ENCODE results near the gene KIAA1549. TPM values are rescaled to one million over a fixed set of nuclear protein-coding genes. Genes with fewer than 3 reads are reported as not detected.

Gene KIAA1549
- total and polyA plus RNA-seq, 2 of the 8 experiments (the other 6 are each of a cell fraction or from before 2014, with no cell fraction given): 6.5 to 17.3 TPM

DNA sequence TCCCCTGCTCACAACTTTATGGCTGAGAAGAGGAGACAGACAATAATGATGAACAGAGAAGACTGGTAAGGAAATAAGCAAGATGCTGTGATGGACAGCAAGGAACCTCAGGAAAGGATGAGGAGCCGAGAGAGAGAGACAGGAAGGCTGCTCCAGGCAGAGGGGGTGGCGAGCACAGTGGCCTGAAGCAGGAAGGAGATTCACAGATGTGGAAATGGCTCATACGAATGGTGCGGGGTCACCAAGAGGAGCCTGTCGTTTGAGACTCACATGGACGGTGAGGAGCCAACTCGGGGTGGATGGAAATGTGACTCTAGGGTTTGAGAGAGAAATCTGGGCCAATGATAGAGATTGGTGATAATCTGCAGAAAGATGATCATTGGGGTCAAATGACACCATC is 43.7 kb downstream of the KIAA1549 start:
- H3K4me2 ChIP-seq (ENCODE audit: insufficient read depth in 1 of 2, low read depth in 2 of 2, low read length in 2 of 2): no peak overlapping the region
- no peak overlapping the region for H2BK5ac ChIP-seq (ENCODE audit: low read depth, low read length)
- no peak overlapping the region for H3K27ac ChIP-seq (ENCODE audit: low read depth, low read length)
- H3K56ac ChIP-seq (replicated peaks; ENCODE audit: insufficient read length, low read depth, low read length): no peak overlapping the region
- no peak overlapping the region for H4K8ac ChIP-seq (ENCODE audit: extremely low read depth, insufficient read depth, low read length)
- H3K14ac ChIP-seq (ENCODE audit: insufficient read length): no peak overlapping the region
- H3K27me3 ChIP-seq (replicated peaks in 1 of 4; ENCODE audit: control insufficient read depth in 3 of 4, extremely low read depth in 1 of 4, insufficient read depth in 3 of 4, low read length in 3 of 4): no peaks in the 10 kb centered on the region
- H3K9me3 ChIP-seq (ENCODE audit: insufficient read depth in 2 of 2, low read depth in 1 of 2, low read length in 1 of 2): no peaks in the 10 kb centered on the region
- CTCF ChIA-PET (ENCODE audit: partially characterized antibody): interaction anchor here (1.0 kb wide), 1 partner anchor 12 kb away, joined by 4 read pairs; no protein-coding TSS in a partner anchor
- H2BK120ac ChIP-seq (replicated peaks; ENCODE audit: low read depth, low read length): no peak overlapping the region
- no peak overlapping the region for H3K18ac ChIP-seq (ENCODE audit: extremely low read depth, low read length)
- peaks cover 4% of the 10 kb centered on the region; the same call in 1 of the 2 replicates for H3K79me1 ChIP-seq (ENCODE audit: low read depth, low read length)
- no peak overlapping the region for H4K5ac ChIP-seq (ENCODE audit: insufficient read length, low read depth, low read length)
- no peak overlapping the region for H3K23ac ChIP-seq (ENCODE audit: insufficient read length)
- H3K4me3 ChIP-seq (ENCODE audit: extremely low read depth in 1 of 4, insufficient read depth in 2 of 4, low read depth in 3 of 4, low read length in 4 of 4): no peak overlapping the region
- H2BK15ac ChIP-seq (ENCODE audit: low read length): no peak overlapping the region
- no peak overlapping the region for H3K9ac ChIP-seq (replicated peaks in 1 of 4; ENCODE audit: extremely low read depth in 1 of 4, low read depth in 3 of 4, low read length in 3 of 4)
- POLR2A ChIA-PET (ENCODE audit: partially characterized antibody): no interaction called here
- H4K20me1 ChIP-seq (replicated peaks in 1 of 2; ENCODE audit: control insufficient read depth in 1 of 2, insufficient read depth in 2 of 2, low read length in 2 of 2): no peaks in the 10 kb centered on the region
- DNase-seq (ENCODE audit: low read depth in 1 of 2, low spot score in 2 of 2): no peak
- no peak overlapping the region for H3K4ac ChIP-seq (replicated peaks; ENCODE audit: insufficient read length, low read depth, low read length)
- peaks cover 0 to 3% (median 2%) of the 10 kb centered on the region in 4 experiments; a peak in 3 of 7 replicates for H3K4me1 ChIP-seq (replicated peaks in 1 of 4; ENCODE audit: control insufficient read depth in 3 of 4, insufficient read depth in 4 of 4, low read length in 3 of 4)
- H3K23me2 ChIP-seq (ENCODE audit: low read depth, low read length): no peaks in the 10 kb centered on the region
- no peak for TF ChIP-seq CHD2 (IDR thresholded peaks at IDR 0.05; ENCODE audit: low read length)
- TF ChIP-seq TBP (IDR thresholded peaks at IDR 0.05; ENCODE audit: low read depth, low read length): no peak
- TF ChIP-seq GTF2F1 (IDR thresholded peaks at IDR 0.05; ENCODE audit: borderline replicate concordance, low read depth, low read length): no peak
- TF ChIP-seq RAD21 (IDR thresholded peaks at IDR 0.05 in 1 of 2, conservative IDR thresholded peaks at IDR 0.05 in 1 of 2; ENCODE audit: low read depth in 2 of 2, low read length in 2 of 2): no peak
- no peak for TF ChIP-seq BCL11A (IDR thresholded peaks at IDR 0.05; ENCODE audit: low read depth in 2 of 2, low read length in 2 of 2)
- no peak for TF ChIP-seq SP2 (IDR thresholded peaks at IDR 0.05; ENCODE audit: low read length)
- TF ChIP-seq TAF1 (IDR thresholded peaks at IDR 0.05; ENCODE audit: low read depth, low read length): no peak
- TF ChIP-seq, protein P1, sequence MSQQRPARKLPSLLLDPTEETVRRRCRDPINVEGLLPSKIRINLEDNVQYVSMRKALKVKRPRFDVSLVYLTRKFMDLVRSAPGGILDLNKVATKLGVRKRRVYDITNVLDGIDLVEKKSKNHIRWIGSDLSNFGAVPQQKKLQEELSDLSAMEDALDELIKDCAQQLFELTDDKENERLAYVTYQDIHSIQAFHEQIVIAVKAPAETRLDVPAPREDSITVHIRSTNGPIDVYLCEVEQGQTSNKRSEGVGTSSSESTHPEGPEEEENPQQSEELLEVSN (IDR thresholded peaks at IDR 0.05): no peak
- no peaks in the 10 kb centered on the region for H3K36me3 ChIP-seq (ENCODE audit: control insufficient read depth in 2 of 4, insufficient read depth in 4 of 4, low read length in 3 of 4)
- no peak overlapping the region for H2AFZ ChIP-seq (ENCODE audit: low read length)
- H2AK5ac ChIP-seq (ENCODE audit: low read depth, low read length): no peak overlapping the region
- no peak overlapping the region for H2BK20ac ChIP-seq (ENCODE audit: low read length)
- no peak overlapping the region for H2BK12ac ChIP-seq (ENCODE audit: low read depth, low read length)
- no peak overlapping the region for H4K91ac ChIP-seq (replicated peaks; ENCODE audit: insufficient read length, low read length)
- 87% methylated on average over 7 of the region's 7 CpGs; no CpG with 5 or more reads in 1 of the 2 experiments for WGBS, 2 experiments (ENCODE audit: extremely low coverage in 1 of 2, insufficient coverage in 1 of 2, insufficient read length in 1 of 2, insufficient replicate concordance in 2 of 2, low coverage in 1 of 2, low lambda C conversion rate in 2 of 2, missing lambda C conversion rate in 1 of 2)
- peaks cover 0 to 19% of the 10 kb centered on the region in 2 experiments; a peak in 1 of 4 replicates for H3K79me2 ChIP-seq (ENCODE audit: control insufficient read depth in 1 of 2, insufficient read depth in 2 of 2, low read length in 2 of 2)
- no peak for FAIRE-seq

Measured in H1 (cell line).